Astrocyte (in vitro differentiated cells and primary cell): ENCODE data around the gene ZSWIM9.

ENCODE experiments used
- EZH2 ChIP-seq: IDR thresholded peaks from 2 replicates; pipeline ENCODE4 v1.6.1; 2012; ENCODE audit warnings: mild to moderate bottlenecking, low read length, inconsistent platforms; ENCODE audit not compliant: insufficient read depth
- TF ChIP-seq, protein P1 (sequence below): IDR thresholded peaks from 2 replicates; pipeline ENCODE4 v1.5.1; 2011; ENCODE audit warnings: low read depth, mild to moderate bottlenecking, inconsistent platforms, low read length, moderate library complexity; ENCODE audit not compliant: insufficient read depth

DNA sequence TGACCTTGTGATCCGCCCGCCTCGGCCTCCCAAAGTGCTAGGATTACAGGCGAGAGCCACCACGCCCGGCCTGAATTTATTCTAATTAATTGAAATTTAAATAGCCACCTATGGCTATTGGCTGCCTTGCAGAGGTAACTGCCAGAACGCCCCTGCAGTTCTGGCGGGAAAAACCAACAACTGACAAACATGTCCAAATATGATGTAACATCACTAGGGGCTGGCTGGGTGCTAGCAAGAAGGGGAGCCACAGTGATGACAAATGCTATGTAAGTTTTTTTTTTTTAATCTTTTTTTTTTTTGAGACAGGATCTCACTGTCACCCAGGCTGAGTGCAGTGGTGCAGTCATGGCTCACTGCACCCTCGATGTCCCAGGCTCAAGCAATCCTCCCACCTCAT, 12.9 kb downstream of the ZSWIM9 start:
- TF ChIP-seq, protein P1, sequence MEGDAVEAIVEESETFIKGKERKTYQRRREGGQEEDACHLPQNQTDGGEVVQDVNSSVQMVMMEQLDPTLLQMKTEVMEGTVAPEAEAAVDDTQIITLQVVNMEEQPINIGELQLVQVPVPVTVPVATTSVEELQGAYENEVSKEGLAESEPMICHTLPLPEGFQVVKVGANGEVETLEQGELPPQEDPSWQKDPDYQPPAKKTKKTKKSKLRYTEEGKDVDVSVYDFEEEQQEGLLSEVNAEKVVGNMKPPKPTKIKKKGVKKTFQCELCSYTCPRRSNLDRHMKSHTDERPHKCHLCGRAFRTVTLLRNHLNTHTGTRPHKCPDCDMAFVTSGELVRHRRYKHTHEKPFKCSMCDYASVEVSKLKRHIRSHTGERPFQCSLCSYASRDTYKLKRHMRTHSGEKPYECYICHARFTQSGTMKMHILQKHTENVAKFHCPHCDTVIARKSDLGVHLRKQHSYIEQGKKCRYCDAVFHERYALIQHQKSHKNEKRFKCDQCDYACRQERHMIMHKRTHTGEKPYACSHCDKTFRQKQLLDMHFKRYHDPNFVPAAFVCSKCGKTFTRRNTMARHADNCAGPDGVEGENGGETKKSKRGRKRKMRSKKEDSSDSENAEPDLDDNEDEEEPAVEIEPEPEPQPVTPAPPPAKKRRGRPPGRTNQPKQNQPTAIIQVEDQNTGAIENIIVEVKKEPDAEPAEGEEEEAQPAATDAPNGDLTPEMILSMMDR: no peak
- TF ChIP-seq EZH2: no peak
